H1 (cell line): ENCODE data around the gene NCBP2. TPM values are rescaled to one million over a fixed set of nuclear protein-coding genes. Genes with fewer than 3 reads are reported as not detected.
A peak's percentile ranks its signal among the peaks of the same experiment; 100 is the strongest.

Source experiments
- POLR2A ChIP-seq, 2 experiments: IDR thresholded peaks; 1 replicate in 1 of 2; 2 replicates in 1 of 2; pipeline ENCODE4 v1.6.1; 2011; ENCODE audit warnings: low read depth in 2 of 2, low read length in 2 of 2, mild to moderate bottlenecking in 2 of 2; ENCODE audit errors: control extremely low read depth in 1 of 2
- RAD21 ChIP-seq, 2 experiments: IDR thresholded peaks in 1 of 2; conservative IDR thresholded peaks in 1 of 2; 2 replicates each; pipeline ENCODE4 v1.6.1; 2011; ENCODE audit warnings: low read depth in 2 of 2, low read length in 2 of 2, improper control_type of control experiment in 1 of 2, inconsistent platforms in 1 of 2, mild to moderate bottlenecking in 1 of 2, moderate library complexity in 1 of 2
- polyA plus RNA-seq, 7 experiments: library from polyadenylated mRNA; depleted of rRNA in 3 of 7; stranded (reverse) in 5 of 7; unstranded in 2 of 7; fragments of >200 nt in 5 of 7; fragments of 200-250 nt in 2 of 7; gene quantifications; 1 replicate in 5 of 7; 2 replicates in 1 of 7; 4 replicates in 1 of 7; pipeline versions ENCODE4 v1.2.1 to v1.2.3, GENCODE V29; 2011 to 2013; ENCODE audit warnings: missing spikeins in 2 of 7, mixed read lengths in 2 of 7
- total RNA-seq: library from RNA; stranded (reverse); fragmentation: NEBNext Ultra II Directional; extraction: Animal tissue kit (Norgen Biotek cat#: 25700); gene quantifications from 2 replicates; pipeline ENCODE4 v1.2.1, GENCODE V29; 2021

Gene NCBP2
- total and polyA plus RNA-seq, 2 of the 8 experiments (the other 6 are each of a cell fraction or from before 2014, with no cell fraction given): 34.1 to 100 TPM

DNA sequence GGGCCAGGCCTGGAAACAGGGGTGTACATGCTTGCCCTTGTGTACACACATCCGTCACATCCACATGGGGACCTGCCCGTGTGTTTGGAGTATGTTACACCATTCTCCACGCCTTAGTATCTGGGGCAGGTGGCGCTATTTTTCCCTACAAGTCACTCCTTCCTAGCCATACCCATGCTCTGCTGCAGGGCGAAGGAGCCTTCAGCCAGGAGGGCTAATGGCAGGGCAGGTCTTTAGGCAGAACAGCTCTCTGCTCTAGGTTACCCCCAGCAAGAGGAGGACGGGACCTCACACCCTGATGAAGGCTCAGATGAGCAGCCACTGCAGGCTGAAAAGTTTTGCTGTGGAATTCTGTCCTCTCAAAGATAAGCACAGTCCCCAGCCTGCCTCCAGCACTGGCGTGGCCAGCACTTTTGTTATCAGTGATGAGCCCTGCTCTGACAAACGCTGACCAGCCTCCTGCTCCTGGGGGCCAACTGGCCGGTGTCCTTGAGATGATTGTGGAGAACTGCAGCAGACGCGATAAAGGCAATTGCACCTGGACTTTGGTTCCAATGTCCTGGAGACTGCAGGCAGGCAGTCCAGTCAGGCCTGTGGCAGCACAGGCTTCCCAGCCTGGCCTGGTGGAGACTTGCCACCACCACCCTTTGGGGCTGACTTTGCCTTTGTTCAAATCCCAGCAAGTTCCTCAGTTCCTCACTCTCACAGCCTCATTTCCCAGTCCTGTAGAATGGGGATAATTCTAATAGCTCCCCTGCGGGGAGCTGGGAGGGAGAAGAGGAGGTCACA is 46.1 kb upstream of the NCBP2 start (continued):
- TF ChIP-seq RAD21 (IDR thresholded peaks at IDR 0.05 in 1 of 2, conservative IDR thresholded peaks at IDR 0.05 in 1 of 2; ENCODE audit: low read depth in 2 of 2, low read length in 2 of 2) (peak; percentile 44 to 54), POLR2A (IDR thresholded peaks at IDR 0.05; ENCODE audit: control extremely low read depth in 1 of 2, low read depth in 2 of 2, low read length in 2 of 2) (no peak)
